HG03521 (cell line): Measurements from ENCODE around the gene TULP3.
"Not testable (repeated sequence)": the region's sequence is repeated elsewhere in the genome, so short reads cannot be mapped to it uniquely, and the experiment has no call there.

Source experiments
- ATAC-seq: cut with Tn5 transposase; IDR thresholded peaks from one replicate; pipeline ENCODE4 v1.9.1; 2021; ENCODE audit warnings: mild to moderate bottlenecking, moderate library complexity; ENCODE audit not compliant: unreplicated experiment

Gene TULP3

DNA sequence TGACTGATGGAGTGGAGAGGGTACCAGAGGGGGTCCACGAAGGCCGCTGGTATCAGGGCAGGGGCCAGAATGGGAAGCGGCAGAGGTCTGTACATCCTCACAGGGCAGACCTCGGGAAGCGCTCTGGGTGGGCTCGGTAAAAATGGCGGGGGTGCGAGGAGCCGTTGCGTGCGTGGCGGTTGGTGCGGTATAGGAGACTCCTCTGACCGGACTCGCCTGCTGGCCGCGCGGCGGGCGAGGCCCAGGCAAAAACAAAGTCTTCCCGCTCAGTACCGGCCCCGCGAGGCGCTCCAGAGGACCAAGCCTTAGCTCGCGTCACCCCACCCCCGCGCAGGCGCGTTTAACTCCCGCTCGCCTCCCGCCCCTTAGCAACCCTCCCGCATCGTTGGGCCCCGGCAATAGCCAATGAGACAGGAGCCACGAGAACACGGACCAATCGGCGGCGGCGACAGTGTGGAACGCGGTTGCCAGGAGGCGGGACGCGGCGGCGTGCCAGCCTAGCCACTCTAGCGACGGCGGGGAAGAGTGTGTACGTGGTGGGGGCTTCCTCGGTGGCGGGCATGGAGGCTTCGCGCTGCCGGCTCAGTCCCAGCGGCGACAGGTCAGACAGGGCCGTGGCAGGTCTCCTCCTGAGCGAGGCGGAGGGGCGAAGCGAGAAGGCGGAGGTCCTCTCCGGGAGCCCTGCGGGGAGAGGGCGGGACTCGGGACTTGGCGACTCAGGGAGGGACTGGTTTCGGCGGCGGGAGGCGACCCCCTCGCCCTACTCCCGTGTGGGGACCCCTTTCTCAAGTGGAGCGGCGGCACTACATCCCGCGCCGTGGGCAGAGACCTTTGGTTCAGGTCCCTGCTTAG, at the start of gene TULP3:
TULP3 (plus strand) TSS at position 504 of the 852 bp plus-strand sequence; CDS start at position 561, 57 bp downstream.
- ATAC-seq, result peak; percentile 97

- no peak for ATAC-seq
Measured at GRCh38 chr12:2841056-2841650, 49.5 kb upstream of the TULP3 start.

- no peak for ATAC-seq
Measured at GRCh38 chr12:2842948-2843347, 47.7 kb upstream of the TULP3 start.

- no peak for ATAC-seq
Measured at GRCh38 chr12:2844786-2845185, 45.9 kb upstream of the TULP3 start.

DNA sequence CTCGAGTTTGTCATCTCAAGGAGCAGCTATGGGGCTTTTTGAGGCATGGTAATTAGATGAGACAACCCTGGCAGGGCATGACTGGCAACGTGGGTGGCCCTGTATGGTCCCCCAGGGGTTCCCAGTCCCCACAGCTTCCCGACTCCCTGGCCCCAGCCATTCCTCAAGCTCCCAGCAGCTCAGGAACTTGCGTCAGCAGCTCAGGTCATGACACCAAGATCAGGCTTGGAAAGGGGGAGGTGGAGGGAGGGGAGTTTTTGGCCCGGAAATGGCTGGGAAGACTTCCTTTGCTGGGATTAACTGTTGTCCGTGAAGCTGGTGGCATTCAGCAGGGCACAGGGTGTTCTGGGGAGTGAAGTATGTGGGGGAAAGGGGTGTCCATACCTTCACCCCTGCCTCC, 45.4 kb upstream of the TULP3 start:
- ATAC-seq, result no peak

- no peak for ATAC-seq
Measured at GRCh38 chr12:2851931-2852330, 38.8 kb upstream of the TULP3 start.

DNA sequence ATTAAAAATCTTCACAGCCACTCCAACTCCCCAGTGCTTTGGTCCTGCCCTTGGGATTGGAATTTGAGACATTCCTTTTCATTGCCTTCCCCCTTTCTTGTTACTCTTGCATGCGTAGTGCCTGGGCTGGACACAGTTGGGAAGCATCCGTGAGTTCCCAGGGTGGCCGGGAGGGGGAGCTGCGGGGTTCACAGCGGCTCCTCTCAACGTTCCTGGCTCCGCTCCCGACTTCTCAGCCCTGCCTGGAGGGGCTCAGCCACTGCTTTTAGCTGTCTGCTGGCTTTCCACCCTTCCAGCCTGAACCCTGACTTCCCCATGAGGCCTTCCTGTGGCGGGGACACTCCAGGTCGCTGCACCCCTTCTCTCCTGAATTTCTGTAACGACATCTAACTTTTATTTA, 37.1 kb upstream of the TULP3 start:
- ATAC-seq, result no peak

DNA sequence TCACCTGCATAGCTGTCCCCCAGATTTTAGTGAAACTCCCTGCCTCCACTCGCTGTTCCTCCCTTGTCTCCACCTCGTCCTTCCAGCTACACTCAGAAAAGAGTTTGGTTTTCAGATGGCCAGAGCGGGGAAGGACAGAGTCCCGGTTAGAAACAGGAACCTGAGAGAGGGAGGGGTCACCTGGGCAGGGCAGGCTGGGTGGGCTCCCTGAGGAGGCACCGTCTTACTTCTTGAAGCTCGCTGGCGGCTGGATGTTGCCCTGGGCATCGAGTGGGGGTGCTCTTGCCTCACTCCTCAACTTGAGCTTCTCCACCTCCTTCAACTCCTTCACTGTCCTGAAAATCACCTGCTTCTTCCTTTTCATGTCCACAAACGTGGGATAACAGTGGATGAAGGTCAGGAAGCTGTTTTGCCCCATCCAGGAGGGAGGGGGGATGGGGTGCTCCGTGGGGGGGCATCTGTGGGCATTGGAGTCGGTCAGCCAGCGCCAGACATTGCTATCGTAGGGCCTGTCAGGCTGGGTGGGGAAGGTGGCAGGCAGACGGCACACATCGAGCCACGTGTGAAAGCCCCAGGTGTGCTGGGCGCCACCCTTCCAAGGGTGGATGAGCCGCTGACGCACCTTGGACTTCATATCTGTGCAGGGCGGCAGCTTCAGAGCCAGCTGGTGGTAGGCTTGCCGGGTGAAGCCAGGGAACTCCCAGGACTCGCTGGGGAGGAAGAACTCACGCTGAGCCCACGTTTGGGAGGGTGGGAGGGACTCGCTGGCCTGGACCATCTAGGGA, 35.8 kb upstream of the TULP3 start:
- ATAC-seq, result no peak

DNA sequence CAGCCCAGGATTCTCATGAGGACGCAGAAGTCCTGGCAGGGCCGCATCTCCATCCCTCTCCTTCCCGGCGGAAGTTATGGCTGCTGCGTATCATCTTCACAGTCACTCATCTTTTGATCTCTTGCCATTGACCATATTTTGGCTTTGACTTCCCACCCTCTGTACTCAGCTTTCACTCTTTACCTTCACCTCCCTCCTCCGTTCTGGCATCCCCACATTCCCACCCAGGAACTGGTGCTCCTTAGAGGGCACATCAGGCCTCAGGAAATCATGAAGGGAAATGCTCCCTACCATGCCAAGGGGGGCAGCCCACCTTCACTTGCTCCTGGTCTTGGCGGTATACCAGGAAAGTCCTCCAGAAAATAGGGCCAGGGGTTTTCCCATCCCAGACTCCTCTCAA, 35.1 kb upstream of the TULP3 start:
- no peak for ATAC-seq

DNA sequence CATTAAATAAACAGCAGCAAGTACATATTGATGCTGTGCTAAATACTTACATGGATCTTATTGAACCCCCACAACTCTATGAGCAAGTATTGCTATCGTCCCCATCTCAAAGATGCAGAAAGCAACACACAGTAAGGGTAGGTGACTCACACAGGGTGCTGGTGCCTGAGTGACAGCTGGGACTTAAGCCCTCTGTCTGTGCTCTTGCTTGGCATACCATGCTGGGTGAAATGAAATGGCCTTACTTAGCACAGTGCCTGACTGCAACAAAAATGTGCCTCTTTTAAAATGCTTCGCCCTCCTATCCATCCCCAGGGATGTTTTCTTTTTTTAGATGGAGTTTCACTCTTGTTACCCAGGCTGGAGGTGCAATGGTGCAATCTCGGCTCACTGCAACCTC, 34.6 kb upstream of the TULP3 start:
- no peak for ATAC-seq

- no peak for ATAC-seq
Measured at GRCh38 chr12:2857021-2857431, 33.7 kb upstream of the TULP3 start, which contains the start of gene TEX52. TSS of gene TEX52 (minus strand) at chr12:2857039. CDS start at chr12:2857026, 13 bp downstream.

- ATAC-seq, result no peak
Measured at GRCh38 chr12:2857576-2857975, 33.1 kb upstream of the TULP3 start.

DNA sequence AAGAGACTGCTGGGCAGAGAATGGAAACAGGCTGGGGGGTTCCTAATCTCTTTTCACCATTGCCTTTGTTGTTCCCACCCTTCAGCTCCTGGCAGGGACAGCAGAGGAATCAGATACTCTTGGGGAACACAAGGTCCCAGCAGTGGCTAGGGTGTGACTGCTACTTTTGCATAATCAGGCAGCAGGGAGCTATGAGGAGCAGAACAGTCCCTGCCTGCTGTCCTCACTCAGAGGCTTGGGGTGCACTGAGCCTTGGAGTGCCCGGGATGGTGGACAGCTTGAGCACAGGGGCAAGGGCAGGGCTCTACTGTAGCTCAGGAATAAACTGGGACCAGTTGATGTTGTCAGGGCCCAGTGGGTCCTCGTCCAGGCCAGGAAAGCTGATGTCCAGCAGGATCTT, 32.4 kb upstream of the TULP3 start:
- ATAC-seq, result no peak

DNA sequence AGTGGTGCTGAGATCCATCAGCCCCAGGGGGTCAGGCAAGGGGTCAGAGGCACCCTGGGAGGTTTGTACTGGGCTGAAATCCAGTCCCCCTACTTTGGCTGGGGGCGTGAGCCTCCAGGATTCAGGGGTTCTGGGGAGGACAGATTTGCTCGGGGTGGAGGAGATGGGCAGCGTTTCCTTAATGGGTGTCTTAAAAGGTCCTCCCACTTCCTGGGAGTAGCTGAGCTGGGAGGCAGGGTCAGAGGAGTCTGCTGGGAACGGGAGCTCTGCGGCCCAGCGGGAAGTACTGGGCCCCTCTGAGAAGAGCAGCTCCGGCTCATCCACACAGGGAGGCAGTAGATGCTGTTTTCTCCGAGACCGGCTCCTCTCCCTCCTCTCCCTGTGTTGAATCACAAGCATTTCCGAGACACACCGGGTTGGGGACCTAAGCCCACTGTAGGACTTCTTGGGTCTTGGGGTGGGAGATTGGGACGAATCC, 31.7 kb upstream of the TULP3 start:
- no peak for ATAC-seq

- no peak for ATAC-seq
Measured at GRCh38 chr12:2860170-2860569, 30.5 kb upstream of the TULP3 start.

DNA sequence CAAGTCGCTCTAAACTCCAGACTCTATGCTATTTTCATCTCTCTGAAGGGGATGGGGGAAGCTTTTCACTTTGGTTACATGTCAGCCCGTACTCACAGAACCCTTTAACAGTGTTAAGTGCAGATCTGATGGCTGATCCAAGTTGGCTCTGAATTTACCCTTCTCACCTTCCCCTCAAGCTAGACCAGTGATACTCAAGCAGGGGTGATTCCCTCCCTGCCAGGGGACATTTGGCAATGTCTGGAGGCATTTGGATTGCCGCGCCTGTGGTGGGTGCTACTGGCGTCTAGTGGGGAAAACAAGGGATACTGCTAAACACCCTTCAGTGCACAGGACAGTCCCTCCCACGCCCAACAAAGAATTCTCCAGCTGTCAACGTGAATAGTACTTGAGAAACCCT, 27.8 kb upstream of the TULP3 start:
- no peak for ATAC-seq

GRCh38 chr12:2863402-2863801, 27.3 kb upstream of the TULP3 start:
- not testable (repeated sequence) for ATAC-seq

- ATAC-seq, result no peak
Measured at GRCh38 chr12:2864198-2864597, 26.5 kb upstream of the TULP3 start.

DNA sequence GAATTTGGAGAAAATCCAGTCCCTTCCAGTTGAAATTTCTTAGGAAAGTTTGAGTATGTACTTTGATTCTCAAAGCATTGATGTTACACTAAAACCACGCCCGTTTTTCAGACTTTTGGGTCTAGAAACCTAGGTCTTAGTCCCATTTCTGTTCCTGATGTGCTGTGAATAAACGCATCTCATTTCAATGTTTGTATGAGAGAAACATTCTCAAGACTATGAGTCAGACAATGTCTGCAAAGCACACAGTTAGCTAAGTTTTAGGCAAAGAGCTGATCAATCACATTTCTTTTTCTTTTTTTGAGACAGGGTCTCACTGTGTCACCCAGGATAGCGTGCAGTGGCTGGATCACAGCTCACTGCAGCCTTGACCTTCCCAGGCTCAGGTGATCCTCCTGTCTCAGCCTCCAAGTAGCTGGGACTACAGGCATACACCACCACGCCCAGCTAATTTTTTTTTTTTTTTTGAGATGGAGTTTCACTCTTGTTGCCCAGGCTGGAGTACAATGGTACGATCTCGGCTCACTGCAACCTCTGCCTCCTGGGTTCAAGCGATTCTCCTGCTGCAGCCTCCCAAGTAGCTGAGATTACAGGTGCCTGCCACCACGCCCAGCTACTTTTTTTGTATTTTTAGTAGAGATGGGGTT, 21.6 kb upstream of the TULP3 start:
- not testable (repeated sequence) for ATAC-seq

DNA sequence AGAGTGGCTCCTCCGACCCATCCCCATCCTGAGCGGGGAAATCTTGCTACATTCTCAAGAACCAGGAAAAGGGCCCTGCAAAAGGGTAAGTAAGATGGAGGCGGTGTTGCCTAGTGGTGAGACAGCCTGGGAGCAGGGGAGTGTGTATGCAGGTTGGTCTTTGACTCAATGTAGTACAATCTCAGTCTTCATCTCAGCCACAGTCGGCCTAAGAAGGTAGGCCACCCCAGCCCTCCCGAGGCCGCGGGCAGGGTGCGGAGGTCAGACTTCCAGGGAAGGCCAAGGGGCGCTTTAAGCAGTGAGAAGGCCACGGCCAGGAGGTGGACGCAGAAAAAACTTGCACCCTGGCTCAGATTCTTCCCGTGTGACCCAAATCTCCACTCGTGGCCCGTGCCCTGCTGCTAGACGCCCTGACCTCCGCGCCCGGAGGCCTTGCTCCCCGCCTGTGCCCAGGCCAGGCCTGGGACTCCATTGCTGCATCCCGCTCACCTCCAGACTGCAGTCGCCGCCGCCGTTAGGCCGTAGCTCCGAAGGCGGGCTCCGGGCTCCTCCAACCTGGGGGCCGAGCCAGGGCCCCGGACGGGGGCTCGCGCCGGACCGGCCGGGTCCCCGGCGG, 14.2 kb upstream of the TULP3 start:
- ATAC-seq, result peak; percentile 34
